Prostate gland (tissue), 2 donors: ENCODE results near the gene SSX1. TPM values are rescaled to one million over a fixed set of nuclear protein-coding genes. Genes with fewer than 3 reads are reported as not detected.

Source experiments
- small RNA-seq, 2 donors: library from RNA; depleted of rRNA; stranded (forward); fragments of <200 nt; gene quantifications; one replicate each; pipeline ENCODE3, GENCODE V24; 2016
- total RNA-seq, 2 donors: library from RNA; depleted of rRNA; stranded (reverse); fragments of >200 nt; gene quantifications; one replicate each; pipeline ENCODE4 v1.1.0, GENCODE V29; 2016

The SSX1 gene
- total RNA-seq, 2 donors from 2014 or later = not detected

Small RNA genes within 50 kb of the gene (small RNA-seq; reads per million reads assigned to genes)
- gene AC245047.3 = 0 reads per million in 2 donors
- gene AC245047.4 = 0 reads per million in 2 donors
- 0 reads per million in 2 donors for gene RNA5SP503

Other genes with a start within 250 kb of the SSX1 start
- not detected for gene SPACA5, start 248.4 kb upstream of the SSX1 start, total RNA-seq
- gene ZNF630, start 183.8 kb upstream of the SSX1 start, total RNA-seq = 1 to 10 TPM; 5.2 to 5.6 TPM
- not detected for gene SPACA5B, start 124.8 kb upstream of the SSX1 start, total RNA-seq
- not detected for gene SSX5, start 58.6 kb upstream of the SSX1 start, total RNA-seq
- 1 to 10 TPM in 1 of 2 donors, not detected in 1; 4.1 TPM for gene SSX3, start 101.3 kb downstream of the SSX1 start, total RNA-seq
- gene SSX4, start 128.1 kb downstream of the SSX1 start, total RNA-seq = under 1 TPM in 1 of 2 donors, not detected in 1; 0.91 TPM
- gene SSX4B, start 156.6 kb downstream of the SSX1 start, total RNA-seq = under 1 TPM in 1 of 2 donors, not detected in 1; 0.91 TPM
- 1 to 10 TPM; 3.0 to 6.2 TPM for gene SLC38A5, start 214.9 kb downstream of the SSX1 start, total RNA-seq
- gene FTSJ1, start 220.8 kb downstream of the SSX1 start, total RNA-seq = 10 to 100 TPM; 44.3 to 56.1 TPM